Upper lobe of left lung (tissue), 4 donors: ENCODE measurements around the gene FAM53B.

ENCODE experiments used
- EP300 ChIP-seq, 4 donors: sonication (generic); formaldehyde crosslinking; IDR thresholded peaks; one replicate each; pipeline ENCODE4 v1.5.1; 2017; ENCODE audit warnings: antibody characterized with exemption in 4 of 4, control low read depth in 2 of 4
- POLR2A ChIP-seq, 4 donors: fragments of 450-650 bp; IDR thresholded peaks; one replicate each; pipeline ENCODE4 v1.5.1; 2016 to 2017; ENCODE audit warnings: antibody characterized with exemption in 4 of 4, mild to moderate bottlenecking in 2 of 4
- TF ChIP-seq, protein P1 (sequence below), 6 experiments: fragments of 450-650 bp in 4 of 6; fragments of 200-600 bp in 2 of 6; sonication (generic) in 2 of 6; IDR thresholded peaks; one replicate each; pipeline ENCODE4 v1.5.1; 2016 to 2019; ENCODE audit warnings: antibody characterized with exemption in 6 of 6

DNA sequence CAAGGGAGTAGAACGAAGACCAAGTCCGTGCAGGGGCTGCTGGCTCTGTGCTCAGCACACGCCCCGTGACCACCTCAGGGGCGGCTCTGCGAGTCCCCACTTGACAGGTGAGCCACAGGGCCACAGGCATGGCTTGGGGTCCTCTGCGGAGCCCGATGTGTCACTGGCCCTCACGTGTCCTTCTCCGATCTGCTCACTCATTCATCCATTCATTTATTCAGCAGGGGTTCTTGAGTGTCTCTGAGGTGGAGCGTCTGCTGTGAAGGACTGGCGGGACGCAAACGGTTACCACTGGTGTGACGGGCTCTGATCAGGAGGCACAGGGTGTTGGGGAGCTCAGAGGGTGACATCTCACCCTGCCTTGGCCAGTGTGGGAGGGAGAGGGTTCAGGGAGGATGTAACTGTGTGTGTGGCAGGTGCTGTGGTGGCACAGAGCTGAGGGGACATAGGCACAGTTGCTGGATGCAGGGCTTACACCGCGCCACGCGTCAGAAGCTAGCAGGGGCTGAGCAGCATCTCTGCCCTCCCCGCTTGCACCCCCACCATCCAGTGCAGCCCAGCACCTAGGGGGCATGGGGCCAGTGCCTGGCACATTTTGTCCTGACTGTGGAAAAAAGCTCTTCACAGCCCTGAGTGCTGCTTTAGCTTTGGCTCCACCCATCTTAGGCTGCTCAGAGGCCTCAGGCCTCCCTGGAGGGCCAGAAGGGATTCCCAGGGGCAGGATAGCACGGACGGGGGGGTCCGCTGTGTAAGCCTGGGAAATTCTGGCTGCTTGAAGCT, 165.8 kb downstream of the FAM53B start:
- TF ChIP-seq, protein P1, sequence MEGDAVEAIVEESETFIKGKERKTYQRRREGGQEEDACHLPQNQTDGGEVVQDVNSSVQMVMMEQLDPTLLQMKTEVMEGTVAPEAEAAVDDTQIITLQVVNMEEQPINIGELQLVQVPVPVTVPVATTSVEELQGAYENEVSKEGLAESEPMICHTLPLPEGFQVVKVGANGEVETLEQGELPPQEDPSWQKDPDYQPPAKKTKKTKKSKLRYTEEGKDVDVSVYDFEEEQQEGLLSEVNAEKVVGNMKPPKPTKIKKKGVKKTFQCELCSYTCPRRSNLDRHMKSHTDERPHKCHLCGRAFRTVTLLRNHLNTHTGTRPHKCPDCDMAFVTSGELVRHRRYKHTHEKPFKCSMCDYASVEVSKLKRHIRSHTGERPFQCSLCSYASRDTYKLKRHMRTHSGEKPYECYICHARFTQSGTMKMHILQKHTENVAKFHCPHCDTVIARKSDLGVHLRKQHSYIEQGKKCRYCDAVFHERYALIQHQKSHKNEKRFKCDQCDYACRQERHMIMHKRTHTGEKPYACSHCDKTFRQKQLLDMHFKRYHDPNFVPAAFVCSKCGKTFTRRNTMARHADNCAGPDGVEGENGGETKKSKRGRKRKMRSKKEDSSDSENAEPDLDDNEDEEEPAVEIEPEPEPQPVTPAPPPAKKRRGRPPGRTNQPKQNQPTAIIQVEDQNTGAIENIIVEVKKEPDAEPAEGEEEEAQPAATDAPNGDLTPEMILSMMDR (IDR thresholded peaks at IDR 0.05) = no peak
- TF ChIP-seq EP300 (IDR thresholded peaks at IDR 0.05) (no peak), POLR2A (IDR thresholded peaks at IDR 0.05) (no peak)
